ENCODE data around the gene CNTN5. TPM values are rescaled to one million over a fixed set of nuclear protein-coding genes. Genes with fewer than 3 reads are reported as not detected.

The CNTN5 gene
- total RNA-seq, 1 experiment from 2014 or later, result not detected

- Mint-ChIP-seq H3K27ac (ENCODE audit: low read depth, unreplicated experiment) (no peak overlapping the region), H3K4me3 (ENCODE audit: unreplicated experiment) (no peak overlapping the region), H3K36me3 (ENCODE audit: insufficient read depth, unreplicated experiment) (no peaks in the 10 kb centered on the region), H3K9me3 (ENCODE audit: unreplicated experiment) (no peaks in the 10 kb centered on the region), H3K4me1 (ENCODE audit: insufficient read depth, unreplicated experiment) (peaks cover 5% of the 10 kb centered on the region), H3K27me3 (ENCODE audit: insufficient read depth, unreplicated experiment) (peaks cover 79% of the 10 kb centered on the region)
- no TSS peak for BruUV-seq (replicated peaks)
- intact Hi-C loops (cut with micrococcal nuclease), result no loop called here
- ChIA-PET POLR2A (no interaction called here), CTCF (no interaction called here)
- no peak for DNase-seq (ENCODE audit: unreplicated experiment)
- TF ChIP-seq, protein P1, sequence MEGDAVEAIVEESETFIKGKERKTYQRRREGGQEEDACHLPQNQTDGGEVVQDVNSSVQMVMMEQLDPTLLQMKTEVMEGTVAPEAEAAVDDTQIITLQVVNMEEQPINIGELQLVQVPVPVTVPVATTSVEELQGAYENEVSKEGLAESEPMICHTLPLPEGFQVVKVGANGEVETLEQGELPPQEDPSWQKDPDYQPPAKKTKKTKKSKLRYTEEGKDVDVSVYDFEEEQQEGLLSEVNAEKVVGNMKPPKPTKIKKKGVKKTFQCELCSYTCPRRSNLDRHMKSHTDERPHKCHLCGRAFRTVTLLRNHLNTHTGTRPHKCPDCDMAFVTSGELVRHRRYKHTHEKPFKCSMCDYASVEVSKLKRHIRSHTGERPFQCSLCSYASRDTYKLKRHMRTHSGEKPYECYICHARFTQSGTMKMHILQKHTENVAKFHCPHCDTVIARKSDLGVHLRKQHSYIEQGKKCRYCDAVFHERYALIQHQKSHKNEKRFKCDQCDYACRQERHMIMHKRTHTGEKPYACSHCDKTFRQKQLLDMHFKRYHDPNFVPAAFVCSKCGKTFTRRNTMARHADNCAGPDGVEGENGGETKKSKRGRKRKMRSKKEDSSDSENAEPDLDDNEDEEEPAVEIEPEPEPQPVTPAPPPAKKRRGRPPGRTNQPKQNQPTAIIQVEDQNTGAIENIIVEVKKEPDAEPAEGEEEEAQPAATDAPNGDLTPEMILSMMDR (IDR thresholded peaks at IDR 0.05; ENCODE audit: unreplicated experiment), result no peak
Measured at GRCh38 chr11:99682646-99683045, 661.9 kb downstream of the CNTN5 start.

DNA sequence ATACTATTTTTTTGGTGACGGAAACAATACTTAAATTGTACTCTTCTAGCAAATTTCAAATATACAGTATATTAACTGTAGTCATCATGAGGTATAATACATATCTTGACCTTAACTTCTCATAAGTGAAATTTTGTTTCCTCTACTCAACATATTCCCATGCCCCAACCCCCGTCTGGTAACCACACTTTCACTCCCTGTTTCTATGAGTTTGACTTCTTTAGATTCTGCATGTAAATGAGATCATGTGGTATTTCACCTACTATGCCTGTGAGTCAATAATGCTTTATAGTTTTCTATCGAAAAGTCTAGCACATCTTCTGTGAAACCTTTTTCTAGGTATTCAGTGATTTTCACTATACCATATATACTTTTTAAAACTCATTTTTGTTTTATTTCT, 663.2 kb downstream of the CNTN5 start:
- CTCF ChIA-PET, result no interaction called here
- no peak for DNase-seq (ENCODE audit: unreplicated experiment)
- H3K27ac Mint-ChIP-seq (ENCODE audit: low read depth, unreplicated experiment), result no peak overlapping the region
- TF ChIP-seq, protein P1 (IDR thresholded peaks at IDR 0.05; ENCODE audit: unreplicated experiment), result no peak
- no TSS peak for BruUV-seq (replicated peaks)
- POLR2A ChIA-PET, result no interaction called here
- no peaks in the 10 kb centered on the region for H3K9me3 Mint-ChIP-seq (ENCODE audit: unreplicated experiment)
- no peaks in the 10 kb centered on the region for H3K36me3 Mint-ChIP-seq (ENCODE audit: insufficient read depth, unreplicated experiment)
- H3K4me3 Mint-ChIP-seq (ENCODE audit: unreplicated experiment), result no peak overlapping the region
- peaks cover 5% of the 10 kb centered on the region for H3K4me1 Mint-ChIP-seq (ENCODE audit: insufficient read depth, unreplicated experiment)
- H3K27me3 Mint-ChIP-seq (ENCODE audit: insufficient read depth, unreplicated experiment), result peaks cover 71% of the 10 kb centered on the region
- intact Hi-C loops (cut with micrococcal nuclease), result no loop called here

- Mint-ChIP-seq H3K9me3 (ENCODE audit: unreplicated experiment) (no peaks in the 10 kb centered on the region), H3K4me1 (ENCODE audit: insufficient read depth, unreplicated experiment) (peaks cover 5% of the 10 kb centered on the region), H3K4me3 (ENCODE audit: unreplicated experiment) (no peak overlapping the region), H3K27me3 (ENCODE audit: insufficient read depth, unreplicated experiment) (peaks cover 56% of the 10 kb centered on the region), H3K36me3 (ENCODE audit: insufficient read depth, unreplicated experiment) (no peaks in the 10 kb centered on the region), H3K27ac (ENCODE audit: low read depth, unreplicated experiment) (no peak overlapping the region)
- TF ChIP-seq, protein P1 (IDR thresholded peaks at IDR 0.05; ENCODE audit: unreplicated experiment), result no peak
- ChIA-PET POLR2A (no interaction called here), CTCF (interaction anchor here (0.6 to 1.0 kb wide), 3 partner anchors 10 to 639 kb away, joined by 3 read pairs; no protein-coding TSS in a partner anchor)
- no peak for DNase-seq (ENCODE audit: unreplicated experiment)
- no TSS peak for BruUV-seq (replicated peaks)
- intact Hi-C loops (cut with micrococcal nuclease), result no loop called here
Measured at GRCh38 chr11:99686838-99687237, 666.1 kb downstream of the CNTN5 start.

DNA sequence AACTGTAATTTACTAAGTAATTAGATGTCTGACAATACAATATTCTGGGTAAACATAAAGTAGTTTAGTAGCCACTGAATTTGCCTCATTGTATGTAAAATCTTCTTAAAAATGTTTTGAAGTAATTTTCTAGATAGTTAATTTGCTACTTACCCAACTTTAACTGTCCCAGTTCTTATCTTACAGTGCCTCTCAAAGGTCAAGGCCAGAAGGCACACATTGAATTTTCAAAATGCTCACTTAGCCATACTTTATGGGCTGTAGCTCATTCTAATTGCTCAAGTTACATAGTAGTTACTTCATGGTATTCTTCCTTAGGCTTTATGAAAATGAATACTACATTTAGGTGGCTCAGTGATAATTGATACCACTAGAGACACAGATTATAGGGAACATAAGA, 666.6 kb downstream of the CNTN5 start:
- POLR2A ChIA-PET, result no interaction called here

More for the DNA sequence above, 666.6 kb downstream of the CNTN5 start:
- CTCF ChIA-PET, result interaction anchor here (0.7 to 1.0 kb wide), 2 partner anchors 10 to 49 kb away, joined by 3 read pairs; no protein-coding TSS in a partner anchor
- Mint-ChIP-seq H3K4me3 (ENCODE audit: unreplicated experiment) (no peak overlapping the region), H3K27me3 (ENCODE audit: insufficient read depth, unreplicated experiment) (peaks cover 52% of the 10 kb centered on the region), H3K27ac (ENCODE audit: low read depth, unreplicated experiment) (no peak overlapping the region), H3K4me1 (ENCODE audit: insufficient read depth, unreplicated experiment) (peaks cover under 1% of the 10 kb centered on the region), H3K9me3 (ENCODE audit: unreplicated experiment) (no peaks in the 10 kb centered on the region), H3K36me3 (ENCODE audit: insufficient read depth, unreplicated experiment) (no peaks in the 10 kb centered on the region)
- intact Hi-C loops (cut with micrococcal nuclease), result no loop called here
- no peak for DNase-seq (ENCODE audit: unreplicated experiment)
- TF ChIP-seq, protein P1 (IDR thresholded peaks at IDR 0.05; ENCODE audit: unreplicated experiment), result no peak
- no TSS peak for BruUV-seq (replicated peaks)

All from MCF 10A (cell line).